ENCODE results near the gene SPINK5. TPM values are rescaled to one million over a fixed set of nuclear protein-coding genes. Genes with fewer than 3 reads are reported as not detected.

Gene SPINK5
- not detected in 5 replicates for total RNA-seq (2022; extraction: Qiagen RNA extraction)

GRCh38 chr5:148063861-148064260, at the start of gene SPINK5:
TSS of gene SPINK5 (plus strand) at chr5:148063980. CDS start at chr5:148064045, 65 bp downstream.

DNA sequence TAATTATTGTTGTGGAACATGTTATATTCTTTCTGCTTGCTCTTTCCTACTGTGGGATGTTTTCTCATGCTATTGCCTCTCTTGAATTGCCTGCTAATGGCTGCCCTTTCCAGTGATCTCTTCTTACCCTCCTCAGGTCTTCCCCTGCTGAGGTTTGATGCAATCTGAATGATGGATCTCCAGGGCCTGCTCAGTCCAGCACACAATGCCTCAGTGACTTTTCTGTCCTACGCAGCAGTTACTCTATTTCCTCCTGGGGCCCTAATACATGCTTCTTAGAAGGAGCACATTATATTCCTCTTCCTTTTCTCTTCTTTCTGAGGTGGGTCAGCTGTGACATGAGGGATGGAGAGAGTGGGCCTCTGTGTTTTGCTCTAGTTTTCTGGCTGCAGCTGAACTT, 104.5 kb downstream of the SPINK5 start, which contains the start of gene SPINK14:
Gene SPINK14, plus strand, starts transcription at position 301 of the 400 bp plus-strand sequence. CDS start 1,187 bp downstream, outside the sequence.

Other genes starting within 250 kb of the SPINK5 start
- 0.28 to 1.3 TPM (median 0.58 TPM) in 5 replicates for gene SPINK1, start 232.3 kb upstream of the SPINK5 start, total RNA-seq (2022; extraction: Qiagen RNA extraction)
- gene SCGB3A2, start 185.3 kb upstream of the SPINK5 start, total RNA-seq (2022; extraction: Qiagen RNA extraction), result not detected in 5 replicates
- gene C5orf46, start 157.4 kb upstream of the SPINK5 start, total RNA-seq (2022; extraction: Qiagen RNA extraction), result not detected in 5 replicates
- not detected in 5 replicates for gene SPINK14, start 104.6 kb downstream of the SPINK5 start, total RNA-seq (2022; extraction: Qiagen RNA extraction)
- gene SPINK6, start 139.1 kb downstream of the SPINK5 start, total RNA-seq (2022; extraction: Qiagen RNA extraction), result 0.21 to 0.65 TPM (median 0.29 TPM) in 4 of 5 replicates, not detected in the other
- not detected in 5 replicates for gene MARCOL, start 174.5 kb downstream of the SPINK5 start, total RNA-seq (2022; extraction: Qiagen RNA extraction)
- 0.10 TPM in 1 of 5 replicates, not detected in the others for gene SPINK13, start 204.8 kb downstream of the SPINK5 start, total RNA-seq (2022; extraction: Qiagen RNA extraction)
- not detected in 5 replicates for gene SPINK7, start 248.4 kb downstream of the SPINK5 start, total RNA-seq (2022; extraction: Qiagen RNA extraction)